GM23338 (cell line): ENCODE measurements around the gene COX15. TPM values are rescaled to one million over a fixed set of nuclear protein-coding genes. Genes with fewer than 3 reads are reported as not detected.

ENCODE experiments used
- ATAC-seq: fragments of 200-7000 bp; cut with Tn5 transposase; 3 replicates; pipeline ENCODE4 v1.9.1; 2020
- DNase-seq: peaks from one replicate; pipeline ENCODE4 v3.0.0-alpha.2; 2015; ENCODE audit warnings: low spot score
- H2AFZ ChIP-seq: fragments of 200-600 bp; sonication (generic); 2 replicates; pipeline ENCODE4 v1.8.0; 2016; ENCODE audit warnings: antibody characterized with exemption, mild to moderate bottlenecking, moderate library complexity
- H3F3A ChIP-seq: fragments of 200-600 bp; sonication (generic); replicated peaks from 2 replicates; pipeline ENCODE4 v1.8.0; 2017; ENCODE audit warnings: antibody characterized with exemption, mixed run types, low read depth
- H3K27ac ChIP-seq: fragments of 200-600 bp; sonication (generic); 2 replicates; pipeline ENCODE4 v1.6.1; 2016; ENCODE audit warnings: low read depth
- H3K27me3 ChIP-seq: fragments of 200-600 bp; sonication (generic); 2 replicates; pipeline ENCODE4 v1.8.0; 2016; ENCODE audit warnings: mild to moderate bottlenecking, mixed run types, moderate library complexity; ENCODE audit not compliant: insufficient read depth
- H3K36me3 ChIP-seq: fragments of 200-600 bp; sonication (generic); 2 replicates; pipeline ENCODE4 v1.8.0; 2016; ENCODE audit warnings: mild to moderate bottlenecking; ENCODE audit not compliant: insufficient read depth
- H3K4me1 ChIP-seq: fragments of 200-600 bp; sonication (generic); 2 replicates; pipeline ENCODE4 v1.8.0; 2016; ENCODE audit warnings: mild to moderate bottlenecking, moderate library complexity; ENCODE audit not compliant: insufficient read depth
- H3K4me2 ChIP-seq: fragments of 200-600 bp; sonication (generic); 2 replicates; pipeline ENCODE4 v1.7.1; 2017; ENCODE audit warnings: mixed run types
- H3K4me3 ChIP-seq: fragments of 200-600 bp; sonication (generic); 2 replicates; pipeline ENCODE4 v1.6.1; 2016; ENCODE audit warnings: mixed run types
- H3K79me2 ChIP-seq: fragments of 200-600 bp; sonication (generic); replicated peaks from 2 replicates; pipeline ENCODE4 v1.8.0; 2017; ENCODE audit warnings: mild to moderate bottlenecking; ENCODE audit not compliant: insufficient read depth
- H3K9me2 ChIP-seq: fragments of 200-600 bp; sonication (generic); 2 replicates; pipeline ENCODE4 v1.8.0; 2017; ENCODE audit not compliant: insufficient read depth
- H4K20me1 ChIP-seq: fragments of 200-600 bp; sonication (generic); replicated peaks from 2 replicates; pipeline ENCODE4 v1.8.0; 2017; ENCODE audit warnings: mild to moderate bottlenecking; ENCODE audit not compliant: insufficient read depth
- H3K27ac Mint-ChIP-seq: 2 replicates; pipeline ENCODE4 v1.8.0; 2020; ENCODE audit warnings: inconsistent platforms, mild to moderate bottlenecking, moderate library complexity, mixed read lengths
- H3K27me3 Mint-ChIP-seq: 3 replicates; pipeline ENCODE4 v1.8.0; 2022; ENCODE audit warnings: low read depth, mild to moderate bottlenecking, moderate library complexity, mixed read lengths, inconsistent platforms; ENCODE audit not compliant: insufficient read depth, poor library complexity
- H3K36me3 Mint-ChIP-seq: 3 replicates; pipeline ENCODE4 v1.8.0; 2021; ENCODE audit warnings: low read depth, mild to moderate bottlenecking, inconsistent platforms, moderate library complexity, mixed read lengths
- H3K4me1 Mint-ChIP-seq: 3 replicates; pipeline ENCODE4 v1.8.0; 2020; ENCODE audit warnings: mild to moderate bottlenecking, inconsistent platforms, mixed read lengths
- H3K4me3 Mint-ChIP-seq: 3 replicates; pipeline ENCODE4 v1.8.0; 2021; ENCODE audit warnings: moderate library complexity, mild to moderate bottlenecking, inconsistent platforms, mixed read lengths
- H3K9me3 Mint-ChIP-seq: 3 replicates; pipeline ENCODE4 v1.8.0; 2020; ENCODE audit warnings: moderate library complexity, mild to moderate bottlenecking, inconsistent platforms, mixed read lengths
- CREB1 ChIP-seq: fragments of 250-450 bp; sonication (Bioruptor Pico); IDR thresholded peaks from 2 replicates; pipeline ENCODE4 v1.5.0; 2020; ENCODE audit warnings: low read depth, mild to moderate bottlenecking, moderate library complexity
- CTCF ChIP-seq, 2 experiments: fragments of 200-600 bp in 1 of 2; sonication (generic) in 1 of 2; conservative IDR thresholded peaks; 2 replicates each; pipeline versions ENCODE4 v1.5.1 to v1.6.1; 2016 to 2017; ENCODE audit warnings: antibody characterized with exemption in 2 of 2, low read depth in 2 of 2, mild to moderate bottlenecking in 2 of 2, moderate library complexity in 1 of 2
- JUNB ChIP-seq: IDR thresholded peaks from one replicate; pipeline ENCODE4 v1.6.1; 2016; ENCODE audit warnings: antibody characterized with exemption; ENCODE audit not compliant: unreplicated experiment
- NANOG ChIP-seq: IDR thresholded peaks from 2 replicates; pipeline ENCODE4 v1.6.1; 2016; ENCODE audit warnings: antibody characterized with exemption, borderline replicate concordance
- STAT1 ChIP-seq: IDR thresholded peaks from one replicate; pipeline ENCODE4 v1.6.1; 2016; ENCODE audit warnings: antibody characterized with exemption; ENCODE audit not compliant: unreplicated experiment
- ZNF114 ChIP-seq: fragments of 250-450 bp; sonication (Bioruptor Pico); IDR thresholded peaks from 2 replicates; pipeline ENCODE4 v1.5.0; 2020; ENCODE audit warnings: mild to moderate bottlenecking, moderate library complexity
- polyA plus RNA-seq: library from polyadenylated mRNA; unstranded; fragments of >200 nt; fragmentation: Nextera tagmentation; extraction: Ambion mirVana; gene quantifications from 2 replicates; pipeline ENCODE4 v1.2.1, GENCODE V29; 2016
- total RNA-seq: library from RNA; depleted of rRNA; stranded (reverse); fragments of >200 nt; shearing (Covaris generic); gene quantifications from 2 replicates; pipeline ENCODE4 v1.2.3, GENCODE V29; 2014
- TF ChIP-seq, protein P1 (sequence below): IDR thresholded peaks from one replicate; pipeline ENCODE4 v1.6.1; 2018; ENCODE audit warnings: antibody characterized with exemption; ENCODE audit not compliant: unreplicated experiment

Gene COX15
- total and polyA plus RNA-seq, 2 experiments from 2014 or later: 22.3 to 38.1 TPM

DNA sequence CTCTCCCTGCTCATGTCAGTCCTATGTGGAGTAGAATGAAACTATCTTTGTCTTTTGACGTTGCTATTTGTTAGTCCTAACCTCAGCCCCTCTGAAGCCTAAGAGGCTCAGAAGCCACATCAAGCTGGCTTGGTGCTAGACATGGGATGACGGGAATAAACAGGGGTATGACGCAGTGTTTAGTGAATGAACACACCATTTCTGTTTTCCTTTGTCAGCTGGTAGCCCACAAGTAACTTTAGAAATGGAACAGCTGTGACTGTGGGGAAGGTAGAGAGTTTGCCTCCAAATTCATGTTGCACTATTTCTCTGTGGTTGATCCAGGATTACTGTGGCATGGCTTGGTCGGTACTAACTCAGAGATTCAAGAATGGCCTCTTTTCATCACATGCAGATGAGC is 31.3 kb downstream of the COX15 start:
- no peak overlapping the region for H3K4me2 ChIP-seq
- Mint-ChIP-seq H3K4me3 (no peak overlapping the region), H3K9me3 (no peaks in the 10 kb centered on the region), H3K4me1 (no peaks in the 10 kb centered on the region), H3K27me3 (peaks cover 2% of the 10 kb centered on the region), H3K36me3 (peaks cover 30% of the 10 kb centered on the region; the same call in 2 of the 3 replicates), H3K27ac (no peak overlapping the region)
- H3K4me3 ChIP-seq: no peak overlapping the region
- no peaks in the 10 kb centered on the region for H3K9me2 ChIP-seq
- no peaks in the 10 kb centered on the region for H4K20me1 ChIP-seq
- DNase-seq: no peak
- no peaks in the 10 kb centered on the region for H3K4me1 ChIP-seq
- H3K27me3 ChIP-seq: no peaks in the 10 kb centered on the region
- TF ChIP-seq NANOG (no peak), STAT1 (no peak), ZNF114 (CRISPR knock-in tag) (no peak)
- H3K36me3 ChIP-seq: peaks cover 15% of the 10 kb centered on the region; the same call in 1 of the 2 replicates
- no peaks in the 10 kb centered on the region for H3K79me2 ChIP-seq
- H2AFZ ChIP-seq: no peak overlapping the region
- no peak overlapping the region for H3K27ac ChIP-seq
- no peak for ATAC-seq
- H3F3A ChIP-seq: no peaks in the 10 kb centered on the region

- Histone ChIP-seq H3K4me2 (no peak overlapping the region), H3K9me2 (no peaks in the 10 kb centered on the region), H3K27me3 (no peaks in the 10 kb centered on the region), H3F3A (no peaks in the 10 kb centered on the region), H3K27ac (no peak overlapping the region), H3K4me1 (no peaks in the 10 kb centered on the region), H3K36me3 (peaks cover 22% of the 10 kb centered on the region), H4K20me1 (no peaks in the 10 kb centered on the region), H2AFZ (no peak overlapping the region), H3K79me2 (no peaks in the 10 kb centered on the region), H3K4me3 (no peak overlapping the region)
- Mint-ChIP-seq H3K4me1 (no peaks in the 10 kb centered on the region), H3K36me3 (peaks cover 30% of the 10 kb centered on the region; the same call in 2 of the 3 replicates), H3K4me3 (no peak overlapping the region), H3K27me3 (no peaks in the 10 kb centered on the region), H3K27ac (no peak overlapping the region), H3K9me3 (no peaks in the 10 kb centered on the region)
- ATAC-seq: no peak
- TF ChIP-seq ZNF114 (CRISPR knock-in tag): no peak
- no peak for TF ChIP-seq CREB1
- TF ChIP-seq, protein P1, sequence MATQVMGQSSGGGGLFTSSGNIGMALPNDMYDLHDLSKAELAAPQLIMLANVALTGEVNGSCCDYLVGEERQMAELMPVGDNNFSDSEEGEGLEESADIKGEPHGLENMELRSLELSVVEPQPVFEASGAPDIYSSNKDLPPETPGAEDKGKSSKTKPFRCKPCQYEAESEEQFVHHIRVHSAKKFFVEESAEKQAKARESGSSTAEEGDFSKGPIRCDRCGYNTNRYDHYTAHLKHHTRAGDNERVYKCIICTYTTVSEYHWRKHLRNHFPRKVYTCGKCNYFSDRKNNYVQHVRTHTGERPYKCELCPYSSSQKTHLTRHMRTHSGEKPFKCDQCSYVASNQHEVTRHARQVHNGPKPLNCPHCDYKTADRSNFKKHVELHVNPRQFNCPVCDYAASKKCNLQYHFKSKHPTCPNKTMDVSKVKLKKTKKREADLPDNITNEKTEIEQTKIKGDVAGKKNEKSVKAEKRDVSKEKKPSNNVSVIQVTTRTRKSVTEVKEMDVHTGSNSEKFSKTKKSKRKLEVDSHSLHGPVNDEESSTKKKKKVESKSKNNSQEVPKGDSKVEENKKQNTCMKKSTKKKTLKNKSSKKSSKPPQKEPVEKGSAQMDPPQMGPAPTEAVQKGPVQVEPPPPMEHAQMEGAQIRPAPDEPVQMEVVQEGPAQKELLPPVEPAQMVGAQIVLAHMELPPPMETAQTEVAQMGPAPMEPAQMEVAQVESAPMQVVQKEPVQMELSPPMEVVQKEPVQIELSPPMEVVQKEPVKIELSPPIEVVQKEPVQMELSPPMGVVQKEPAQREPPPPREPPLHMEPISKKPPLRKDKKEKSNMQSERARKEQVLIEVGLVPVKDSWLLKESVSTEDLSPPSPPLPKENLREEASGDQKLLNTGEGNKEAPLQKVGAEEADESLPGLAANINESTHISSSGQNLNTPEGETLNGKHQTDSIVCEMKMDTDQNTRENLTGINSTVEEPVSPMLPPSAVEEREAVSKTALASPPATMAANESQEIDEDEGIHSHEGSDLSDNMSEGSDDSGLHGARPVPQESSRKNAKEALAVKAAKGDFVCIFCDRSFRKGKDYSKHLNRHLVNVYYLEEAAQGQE: no peak
- TF ChIP-seq JUNB: no peak
- peak; percentile 32 to 42 for TF ChIP-seq CTCF (conservative IDR thresholded peaks at IDR 0.05; ENCODE audit: low read depth in 2 of 2)
- DNase-seq: no peak
Observed at GRCh38 chr10:99698504-99699080, 33.3 kb downstream of the COX15 start.
